ENCODE measurements around the gene NUP37.
"Not testable (repeated sequence)": the region's sequence is repeated elsewhere in the genome, so short reads cannot be mapped to it uniquely, and the experiment has no call there.

Gene NUP37

DNA sequence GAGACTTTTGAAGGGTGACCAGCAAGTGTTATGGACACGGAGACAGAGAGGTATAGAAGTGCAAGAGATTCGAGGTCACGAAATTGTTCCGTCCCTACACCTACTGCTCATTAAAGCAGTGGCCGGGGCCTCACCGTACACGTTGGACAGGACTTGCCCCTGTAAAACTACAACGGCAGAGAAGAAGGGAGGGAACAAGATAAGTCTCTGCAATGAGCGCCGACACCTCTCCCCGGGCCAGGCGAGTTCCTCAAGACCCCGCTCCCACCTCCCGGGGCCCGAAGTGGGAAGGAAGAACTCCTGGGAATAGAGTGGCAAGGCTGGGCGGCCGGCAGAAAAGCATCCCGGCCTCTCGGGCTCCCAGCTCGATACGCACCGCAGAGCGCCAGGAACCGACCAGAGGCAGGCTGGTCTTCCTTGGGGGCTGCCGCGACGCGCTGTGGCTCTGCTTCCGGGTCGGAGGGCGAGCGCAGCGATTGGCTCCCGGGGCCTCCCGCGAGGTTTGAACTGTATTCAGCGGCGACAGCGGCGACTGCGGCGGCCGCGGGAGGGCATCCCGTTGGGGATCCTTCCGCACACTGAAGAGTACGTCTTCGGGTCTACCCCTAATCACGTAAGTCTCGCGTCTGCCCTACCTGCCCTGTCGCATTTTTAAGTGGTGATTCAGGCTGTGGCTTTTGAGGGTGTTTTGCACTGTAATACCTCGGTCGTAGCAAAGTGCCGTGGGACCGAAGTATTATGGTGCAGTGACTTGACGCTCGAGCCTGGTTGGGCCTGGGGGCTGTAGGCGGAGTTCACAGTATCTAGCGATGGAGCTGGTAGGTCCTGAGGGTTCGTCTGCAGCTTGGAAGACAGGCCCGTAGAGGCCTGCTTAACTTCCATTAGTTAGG, at the start of gene NUP37, which contains the start of gene PARPBP:
NUP37 (minus strand) TSS at position 441 of the 890 bp plus-strand sequence. CDS start 1,596 bp downstream, outside the sequence.
PARPBP (plus strand) TSS at position 510 of the 890 bp plus-strand sequence. CDS start 3,706 bp downstream, outside the sequence.
- TF ChIP-seq, protein P1, sequence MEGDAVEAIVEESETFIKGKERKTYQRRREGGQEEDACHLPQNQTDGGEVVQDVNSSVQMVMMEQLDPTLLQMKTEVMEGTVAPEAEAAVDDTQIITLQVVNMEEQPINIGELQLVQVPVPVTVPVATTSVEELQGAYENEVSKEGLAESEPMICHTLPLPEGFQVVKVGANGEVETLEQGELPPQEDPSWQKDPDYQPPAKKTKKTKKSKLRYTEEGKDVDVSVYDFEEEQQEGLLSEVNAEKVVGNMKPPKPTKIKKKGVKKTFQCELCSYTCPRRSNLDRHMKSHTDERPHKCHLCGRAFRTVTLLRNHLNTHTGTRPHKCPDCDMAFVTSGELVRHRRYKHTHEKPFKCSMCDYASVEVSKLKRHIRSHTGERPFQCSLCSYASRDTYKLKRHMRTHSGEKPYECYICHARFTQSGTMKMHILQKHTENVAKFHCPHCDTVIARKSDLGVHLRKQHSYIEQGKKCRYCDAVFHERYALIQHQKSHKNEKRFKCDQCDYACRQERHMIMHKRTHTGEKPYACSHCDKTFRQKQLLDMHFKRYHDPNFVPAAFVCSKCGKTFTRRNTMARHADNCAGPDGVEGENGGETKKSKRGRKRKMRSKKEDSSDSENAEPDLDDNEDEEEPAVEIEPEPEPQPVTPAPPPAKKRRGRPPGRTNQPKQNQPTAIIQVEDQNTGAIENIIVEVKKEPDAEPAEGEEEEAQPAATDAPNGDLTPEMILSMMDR (IDR thresholded peaks at IDR 0.05; ENCODE audit: insufficient read depth, low read depth, low read length, missing control alignments), result no peak
- peak; percentile 93 for DNase-seq (ENCODE audit: low read depth)
- peak within 1 kb of the TSS; percentile 82 for H3K4me3 ChIP-seq (ENCODE audit: low read length)

GRCh38 chr12:102167821-102168604, 48.1 kb upstream of the NUP37 start:
- no peak overlapping the region for H3K4me3 ChIP-seq (ENCODE audit: low read length)
- TF ChIP-seq, protein P1 (IDR thresholded peaks at IDR 0.05; ENCODE audit: insufficient read depth, low read depth, low read length, missing control alignments), result no peak
- DNase-seq (ENCODE audit: low read depth), result no peak

GRCh38 chr12:102163383-102163782, 43.5 kb upstream of the NUP37 start:
- TF ChIP-seq, protein P1 (IDR thresholded peaks at IDR 0.05; ENCODE audit: insufficient read depth, low read depth, low read length, missing control alignments), result no peak
- H3K4me3 ChIP-seq (ENCODE audit: low read length), result no peak overlapping the region
- no peak for DNase-seq (ENCODE audit: low read depth)

DNA sequence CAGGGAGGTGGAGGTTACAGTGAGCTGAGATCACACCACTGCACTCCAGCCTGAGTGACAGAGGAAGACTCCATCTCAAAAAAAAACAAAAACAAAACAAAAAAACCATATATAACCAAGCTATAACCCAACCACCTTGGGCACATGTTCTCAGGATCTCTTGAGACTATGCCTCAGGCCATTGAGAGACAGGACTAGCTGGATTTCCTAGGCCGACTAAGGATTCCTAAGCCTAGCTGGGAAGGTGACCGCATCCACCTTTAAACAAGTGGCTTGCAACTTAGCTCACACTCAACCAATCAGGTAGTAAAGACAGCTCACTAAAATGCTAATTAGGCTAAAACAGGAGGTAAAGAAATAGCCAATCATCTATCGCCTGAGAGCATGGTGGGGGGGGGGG, 35.3 kb upstream of the NUP37 start:
- DNase-seq (ENCODE audit: low read depth), result peak; percentile 3

GRCh38 chr12:102147062-102147587, 27.2 kb upstream of the NUP37 start:
- not testable (repeated sequence) for H3K4me3 ChIP-seq (ENCODE audit: low read length); DNase-seq (ENCODE audit: low read depth)

More for the DNA sequence above, 35.3 kb upstream of the NUP37 start:
- not testable (repeated sequence) for H3K4me3 ChIP-seq (ENCODE audit: low read length)

DNA sequence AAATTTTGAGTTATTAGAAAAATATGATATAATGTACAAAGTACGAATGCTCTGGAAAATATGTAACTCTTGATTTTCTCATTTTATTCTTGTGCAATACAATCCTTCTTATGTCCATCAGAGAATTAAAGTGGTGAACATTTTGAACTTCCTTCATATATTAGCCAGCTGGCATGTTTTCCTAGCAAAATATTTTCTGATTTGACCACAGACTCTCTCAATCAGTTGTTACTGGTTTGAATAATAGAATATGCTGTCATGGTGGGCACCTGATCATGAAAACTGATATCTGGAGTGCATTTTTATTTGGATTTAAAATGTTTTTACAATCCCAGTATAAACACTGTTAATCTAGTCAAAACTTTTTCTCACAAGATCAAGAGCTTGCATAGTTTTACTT, 24.3 kb upstream of the NUP37 start:
- TF ChIP-seq, protein P1 (IDR thresholded peaks at IDR 0.05; ENCODE audit: insufficient read depth, low read depth, low read length, missing control alignments), result no peak
- no peak overlapping the region for H3K4me3 ChIP-seq (ENCODE audit: low read length)
- DNase-seq (ENCODE audit: low read depth), result no peak

DNA sequence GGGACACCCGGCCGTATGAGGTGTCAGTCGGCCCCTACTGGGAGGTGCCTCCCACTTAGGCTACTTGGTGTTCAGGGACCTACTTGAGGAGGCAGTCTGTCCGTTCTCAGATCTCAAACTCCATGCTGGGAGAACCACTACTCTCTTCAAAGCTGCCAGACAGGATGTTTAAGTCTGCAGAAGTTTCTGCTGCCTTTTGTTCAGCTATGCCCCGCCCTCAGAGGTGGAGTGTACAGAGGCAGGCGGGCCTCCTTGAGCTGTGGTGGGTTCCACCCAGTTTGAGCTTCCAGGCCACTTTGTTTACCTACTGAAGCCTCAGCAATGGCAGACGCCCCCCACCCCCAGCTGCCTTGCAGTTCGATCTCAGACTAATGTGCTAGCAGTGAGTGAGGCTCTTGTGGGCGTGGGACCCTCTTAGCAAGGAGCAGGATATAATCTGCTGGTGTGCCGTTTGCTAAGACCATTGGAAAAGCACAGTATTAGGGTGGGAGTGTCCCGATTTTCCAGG, 23.0 kb upstream of the NUP37 start:
- not testable (repeated sequence) for H3K4me3 ChIP-seq (ENCODE audit: low read length); DNase-seq (ENCODE audit: low read depth)

DNA sequence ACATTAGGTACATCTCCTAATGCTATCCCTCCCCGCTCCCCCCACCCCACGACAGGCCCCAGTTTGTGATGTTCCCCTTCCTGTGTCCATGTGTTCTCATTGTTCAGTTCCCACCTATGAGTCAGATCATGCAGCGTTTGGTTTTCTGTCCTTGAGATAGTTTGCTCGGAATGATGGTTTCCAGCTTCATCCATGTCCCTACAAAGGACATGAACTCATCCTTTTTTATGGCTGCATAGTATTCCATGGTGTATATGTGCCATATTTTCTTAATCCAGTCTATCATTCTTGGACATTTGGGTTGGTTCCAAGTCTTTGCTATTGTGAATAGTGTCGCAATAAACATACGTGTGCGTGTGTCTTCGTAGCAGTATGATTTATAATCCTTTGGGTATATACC, 17.7 kb upstream of the NUP37 start:
- not testable (repeated sequence) for H3K4me3 ChIP-seq (ENCODE audit: low read length); DNase-seq (ENCODE audit: low read depth)

DNA sequence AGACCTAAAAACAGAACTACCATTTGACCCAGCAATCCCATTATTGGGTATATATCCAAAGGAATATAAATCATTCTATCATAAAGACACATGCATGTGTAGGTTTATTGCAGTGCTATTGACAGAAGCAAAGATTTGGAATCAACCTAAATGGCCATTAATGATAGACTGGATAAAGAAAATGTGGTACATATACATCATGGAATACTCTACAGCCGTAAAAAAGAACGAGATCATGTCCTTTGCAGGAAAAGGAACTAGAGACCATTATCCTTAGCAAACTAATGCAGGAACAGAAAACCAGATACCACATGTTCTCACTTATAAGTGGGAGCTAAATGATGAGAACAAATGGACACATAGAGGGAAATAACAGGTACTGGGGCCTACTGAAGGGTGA, 11.5 kb upstream of the NUP37 start:
- not testable (repeated sequence) for H3K4me3 ChIP-seq (ENCODE audit: low read length); DNase-seq (ENCODE audit: low read depth)

DNA sequence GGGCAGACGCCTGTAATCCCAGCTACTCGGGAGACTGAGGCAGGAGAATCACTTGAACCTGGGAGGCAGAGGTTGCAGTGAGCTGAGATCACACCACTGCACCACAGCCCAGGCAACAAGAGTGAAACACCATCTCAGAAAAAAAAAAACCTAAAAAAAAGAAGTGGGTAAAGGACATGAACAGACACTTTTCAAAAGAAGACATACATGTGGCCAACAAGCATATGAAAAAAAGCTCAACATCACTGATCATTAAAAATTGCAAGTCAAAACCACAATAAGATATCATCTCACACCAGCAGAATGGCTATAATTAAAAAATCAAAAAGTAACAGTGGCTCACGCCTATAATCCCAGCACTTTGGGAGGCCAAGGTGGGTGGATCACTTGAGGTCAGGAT, 10.8 kb upstream of the NUP37 start:
- DNase-seq (ENCODE audit: low read depth); H3K4me3 ChIP-seq (ENCODE audit: low read length): not testable (repeated sequence)

GRCh38 chr12:102121328-102121727, 1.4 kb upstream of the NUP37 start:
- peak overlapping the region; percentile 82 for H3K4me3 ChIP-seq (ENCODE audit: low read length)
- not testable (repeated sequence) for DNase-seq (ENCODE audit: low read depth)
